Neural cell (in vitro differentiated cells): ENCODE measurements around the gene ILF2. TPM values are rescaled to one million over a fixed set of nuclear protein-coding genes. Genes with fewer than 3 reads are reported as not detected.

Source experiments
- H2AFZ ChIP-seq: fragments of 200-600, 300-800 bp; sonication (generic), shearing (Covaris generic); 2 replicates; pipeline ENCODE4 v1.6.0; 2014; ENCODE audit warnings: low read depth, mild to moderate bottlenecking, antibody characterized with exemption, low read length, moderate library complexity
- H3F3A ChIP-seq: fragments of 200-600 bp; shearing (Covaris generic); 2 replicates; pipeline ENCODE4 v1.6.1; 2016; ENCODE audit warnings: mild to moderate bottlenecking, moderate library complexity, mixed read lengths, antibody characterized with exemption, low read length; ENCODE audit not compliant: insufficient read depth, poor library complexity, severe bottlenecking
- H3K27ac ChIP-seq: fragments of 200-600, 300-800 bp; sonication (generic), shearing (Covaris generic); 2 replicates; pipeline ENCODE4 v1.5.1; 2014; ENCODE audit warnings: mild to moderate bottlenecking, low read length, moderate library complexity
- H3K27me3 ChIP-seq: fragments of 300-800, 200-600 bp; sonication (generic), shearing (Covaris generic); 2 replicates; pipeline ENCODE4 v1.6.0; 2014; ENCODE audit warnings: mild to moderate bottlenecking, low read depth, low read length, moderate library complexity; ENCODE audit not compliant: insufficient read depth
- H3K36me3 ChIP-seq: fragments of 300-800, 200-600 bp; sonication (generic), shearing (Covaris generic); 2 replicates; pipeline ENCODE4 v1.5.1; 2014; ENCODE audit warnings: mild to moderate bottlenecking, antibody characterized with exemption, low read length, moderate library complexity; ENCODE audit not compliant: insufficient read depth
- H3K4me2 ChIP-seq: fragments of 300-800, 200-600 bp; sonication (generic), shearing (Covaris generic); 2 replicates; pipeline ENCODE4 v1.6.0; 2014; ENCODE audit warnings: mild to moderate bottlenecking, low read length
- H3K4me3 ChIP-seq: fragments of 300-800, 200-600 bp; sonication (generic), shearing (Covaris generic); 2 replicates; pipeline ENCODE4 v1.5.1; 2014; ENCODE audit warnings: mild to moderate bottlenecking, low read length, moderate library complexity
- H3K79me2 ChIP-seq: fragments of 200-600 bp; shearing (Covaris generic); replicated peaks from 2 replicates; pipeline ENCODE4 v1.6.0; 2014; ENCODE audit warnings: mild to moderate bottlenecking, low read length, moderate library complexity; ENCODE audit not compliant: insufficient read depth
- H3K9ac ChIP-seq: fragments of 300-800, 200-600 bp; sonication (generic), shearing (Covaris generic); 2 replicates; pipeline ENCODE4 v1.6.1; 2016; ENCODE audit warnings: mild to moderate bottlenecking, low read length, mixed read lengths
- H3K9me2 ChIP-seq: fragments of 200-600 bp; shearing (Covaris generic); 2 replicates; pipeline ENCODE4 v1.6.1; 2016; ENCODE audit warnings: mild to moderate bottlenecking, low read length, mixed read lengths; ENCODE audit not compliant: insufficient read depth
- H3K9me3 ChIP-seq: fragments of 200-600, 300-800 bp; sonication (generic), shearing (Covaris generic); 2 replicates; pipeline ENCODE4 v1.6.1; 2016; ENCODE audit warnings: mild to moderate bottlenecking, mixed run types, low read length, moderate library complexity, mixed read lengths
- H4K20me1 ChIP-seq: fragments of 200-600 bp; shearing (Covaris generic); 2 replicates; pipeline ENCODE4 v1.6.1; 2016; ENCODE audit warnings: mild to moderate bottlenecking, mixed run types; ENCODE audit not compliant: insufficient read depth
- EP300 ChIP-seq: fragments of 450-650 bp; conservative IDR thresholded peaks from 2 replicates; pipeline ENCODE4 v1.6.1; 2014; ENCODE audit warnings: antibody characterized with exemption, mild to moderate bottlenecking, moderate library complexity; ENCODE audit not compliant: poor library complexity, severe bottlenecking
- EZH2 ChIP-seq: fragments of 200-600, 300-800 bp; shearing (Covaris generic), sonication (generic); IDR thresholded peaks from 2 replicates; pipeline ENCODE4 v1.6.1; 2014; ENCODE audit warnings: antibody characterized with exemption, low read length, borderline replicate concordance, mild to moderate bottlenecking; ENCODE audit not compliant: insufficient read depth, poor library complexity, severe bottlenecking
- MXI1 ChIP-seq: fragments of 450-650 bp; conservative IDR thresholded peaks from 2 replicates; pipeline ENCODE4 v1.6.1; 2014; ENCODE audit warnings: antibody characterized with exemption, mild to moderate bottlenecking; ENCODE audit not compliant: poor library complexity, severe bottlenecking
- POLR2AphosphoS5 ChIP-seq: IDR thresholded peaks from 2 replicates; pipeline ENCODE4 v1.6.1; 2012
- RAD21 ChIP-seq: fragments of 450-650 bp; conservative IDR thresholded peaks from 2 replicates; pipeline ENCODE4 v1.6.1; 2014; ENCODE audit warnings: antibody characterized with exemption, mild to moderate bottlenecking, moderate library complexity
- SMC3 ChIP-seq: fragments of 450-650 bp; conservative IDR thresholded peaks from 2 replicates; pipeline ENCODE4 v1.6.1; 2014; ENCODE audit warnings: antibody characterized with exemption, mild to moderate bottlenecking, moderate library complexity; ENCODE audit not compliant: poor library complexity
- polyA plus RNA-seq: library from polyadenylated mRNA; depleted of rRNA; stranded (reverse); fragments of >200 nt; gene quantifications from 2 replicates; pipeline ENCODE4 v1.2.3, GENCODE V29; 2014
- TF ChIP-seq, protein P1 (sequence below): IDR thresholded peaks from 2 replicates; pipeline ENCODE4 v1.6.1; 2012; ENCODE audit warnings: borderline replicate concordance
- TF ChIP-seq, protein P2 (sequence below): fragments of 450-650 bp; IDR thresholded peaks from 2 replicates; pipeline ENCODE4 v1.5.1; 2014; ENCODE audit warnings: antibody characterized with exemption, mild to moderate bottlenecking, moderate library complexity; ENCODE audit not compliant: poor library complexity, severe bottlenecking

ILF2 gene
- polyA plus RNA-seq, 1 donor from 2014 or later = 410 TPM

DNA sequence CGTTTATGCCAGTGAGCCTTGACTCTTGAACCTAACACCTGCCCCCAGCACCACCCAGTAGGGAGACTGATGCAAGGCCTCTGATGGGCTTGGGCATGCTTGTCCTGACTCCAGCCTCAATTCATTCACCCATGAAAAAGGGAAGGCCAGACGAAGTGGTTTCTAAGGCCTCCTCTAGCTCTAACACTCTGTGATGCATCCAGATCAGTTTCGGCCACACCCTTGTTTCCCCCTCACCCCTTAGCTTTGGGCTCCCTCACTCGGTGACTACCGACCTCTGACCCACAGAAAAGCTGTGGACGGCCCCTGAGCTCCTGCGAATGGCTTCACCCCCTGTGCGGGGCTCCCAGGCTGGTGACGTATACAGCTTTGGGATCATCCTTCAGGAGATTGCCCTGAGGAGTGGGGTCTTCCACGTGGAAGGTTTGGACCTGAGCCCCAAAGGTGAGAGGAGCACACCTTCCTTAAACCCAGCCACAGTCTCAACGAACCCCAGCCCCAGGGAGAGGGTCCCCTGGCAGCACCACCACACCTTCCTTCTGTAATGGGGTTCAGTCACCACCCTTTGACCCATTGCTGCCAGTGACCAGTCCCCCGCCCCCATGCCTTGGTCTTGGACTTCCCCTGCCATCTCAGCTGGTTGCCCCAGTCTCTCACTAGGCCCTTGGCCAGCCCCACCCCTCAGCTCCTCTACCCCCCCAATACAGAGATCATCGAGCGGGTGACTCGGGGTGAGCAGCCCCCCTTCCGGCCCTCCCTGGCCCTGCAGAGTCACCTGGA is 16.7 kb upstream of the ILF2 start:
- H3K4me2 ChIP-seq = no peak overlapping the region
- H3K79me2 ChIP-seq = no peaks in the 10 kb centered on the region
- no peaks in the 10 kb centered on the region for H3K36me3 ChIP-seq
- no peaks in the 10 kb centered on the region for H3K9me2 ChIP-seq
- H3K4me3 ChIP-seq = no peak overlapping the region
- no peaks in the 10 kb centered on the region for H3K9me3 ChIP-seq
- TF ChIP-seq EP300 (no peak), RAD21 (no peak), SMC3 (no peak)
- TF ChIP-seq, protein P1, sequence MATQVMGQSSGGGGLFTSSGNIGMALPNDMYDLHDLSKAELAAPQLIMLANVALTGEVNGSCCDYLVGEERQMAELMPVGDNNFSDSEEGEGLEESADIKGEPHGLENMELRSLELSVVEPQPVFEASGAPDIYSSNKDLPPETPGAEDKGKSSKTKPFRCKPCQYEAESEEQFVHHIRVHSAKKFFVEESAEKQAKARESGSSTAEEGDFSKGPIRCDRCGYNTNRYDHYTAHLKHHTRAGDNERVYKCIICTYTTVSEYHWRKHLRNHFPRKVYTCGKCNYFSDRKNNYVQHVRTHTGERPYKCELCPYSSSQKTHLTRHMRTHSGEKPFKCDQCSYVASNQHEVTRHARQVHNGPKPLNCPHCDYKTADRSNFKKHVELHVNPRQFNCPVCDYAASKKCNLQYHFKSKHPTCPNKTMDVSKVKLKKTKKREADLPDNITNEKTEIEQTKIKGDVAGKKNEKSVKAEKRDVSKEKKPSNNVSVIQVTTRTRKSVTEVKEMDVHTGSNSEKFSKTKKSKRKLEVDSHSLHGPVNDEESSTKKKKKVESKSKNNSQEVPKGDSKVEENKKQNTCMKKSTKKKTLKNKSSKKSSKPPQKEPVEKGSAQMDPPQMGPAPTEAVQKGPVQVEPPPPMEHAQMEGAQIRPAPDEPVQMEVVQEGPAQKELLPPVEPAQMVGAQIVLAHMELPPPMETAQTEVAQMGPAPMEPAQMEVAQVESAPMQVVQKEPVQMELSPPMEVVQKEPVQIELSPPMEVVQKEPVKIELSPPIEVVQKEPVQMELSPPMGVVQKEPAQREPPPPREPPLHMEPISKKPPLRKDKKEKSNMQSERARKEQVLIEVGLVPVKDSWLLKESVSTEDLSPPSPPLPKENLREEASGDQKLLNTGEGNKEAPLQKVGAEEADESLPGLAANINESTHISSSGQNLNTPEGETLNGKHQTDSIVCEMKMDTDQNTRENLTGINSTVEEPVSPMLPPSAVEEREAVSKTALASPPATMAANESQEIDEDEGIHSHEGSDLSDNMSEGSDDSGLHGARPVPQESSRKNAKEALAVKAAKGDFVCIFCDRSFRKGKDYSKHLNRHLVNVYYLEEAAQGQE = no peak
- no peaks in the 10 kb centered on the region for H4K20me1 ChIP-seq
- H3K27ac ChIP-seq = no peak overlapping the region
- H3F3A ChIP-seq = no peaks in the 10 kb centered on the region
- no peak overlapping the region for H2AFZ ChIP-seq
- no peak overlapping the region for H3K9ac ChIP-seq
- H3K27me3 ChIP-seq = no peaks in the 10 kb centered on the region

DNA sequence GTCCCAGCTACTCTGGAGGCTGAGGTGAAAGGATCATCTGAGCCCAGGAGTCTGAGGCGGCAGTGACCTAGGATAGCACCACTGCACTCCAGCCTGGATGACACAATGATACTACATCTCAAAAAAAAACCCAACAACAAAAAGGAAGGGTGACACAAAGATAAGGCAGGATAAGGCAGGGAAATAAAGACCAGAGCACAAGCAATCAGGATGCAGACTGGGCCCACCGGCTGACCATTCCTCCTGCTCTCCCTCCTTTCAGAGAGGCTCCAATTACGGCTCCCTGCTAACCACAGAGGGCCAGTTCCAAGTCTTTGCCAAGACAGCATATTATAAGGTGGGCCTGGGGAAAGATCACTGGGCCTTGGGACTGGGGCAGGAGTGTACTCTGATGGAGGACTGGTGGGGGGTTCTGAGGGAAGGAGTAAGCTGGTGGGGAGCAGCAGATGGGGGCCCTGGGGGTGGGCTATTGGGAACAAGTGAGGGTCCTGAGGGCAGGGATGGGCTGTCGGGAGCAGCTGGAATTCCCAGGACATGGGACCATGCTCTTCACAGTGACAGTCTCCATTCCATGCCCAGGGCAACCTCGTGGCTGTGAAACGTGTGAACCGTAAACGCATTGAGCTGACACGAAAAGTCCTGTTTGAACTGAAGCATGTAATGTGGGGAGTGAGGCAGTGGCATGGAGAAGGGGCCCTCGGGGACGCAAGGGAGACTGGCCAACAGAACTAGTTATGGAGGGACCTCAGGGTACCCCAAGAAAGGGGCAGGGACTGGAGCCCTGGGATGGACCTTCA is 14.9 kb upstream of the ILF2 start:
- Histone ChIP-seq H3K36me3 (no peaks in the 10 kb centered on the region), H3K27me3 (peaks cover 13% of the 10 kb centered on the region), H3K9ac (no peak overlapping the region), H3K9me2 (no peaks in the 10 kb centered on the region), H3K4me3 (no peak overlapping the region), H3K4me2 (no peak overlapping the region), H3F3A (no peaks in the 10 kb centered on the region), H3K79me2 (no peaks in the 10 kb centered on the region), H3K27ac (no peak overlapping the region), H4K20me1 (no peaks in the 10 kb centered on the region), H3K9me3 (no peaks in the 10 kb centered on the region), H2AFZ (no peak overlapping the region)
- no peak for TF ChIP-seq RAD21
- TF ChIP-seq POLR2AphosphoS5 = no peak
- no peak for TF ChIP-seq EZH2
- no peak for TF ChIP-seq EP300
- TF ChIP-seq, protein P2, sequence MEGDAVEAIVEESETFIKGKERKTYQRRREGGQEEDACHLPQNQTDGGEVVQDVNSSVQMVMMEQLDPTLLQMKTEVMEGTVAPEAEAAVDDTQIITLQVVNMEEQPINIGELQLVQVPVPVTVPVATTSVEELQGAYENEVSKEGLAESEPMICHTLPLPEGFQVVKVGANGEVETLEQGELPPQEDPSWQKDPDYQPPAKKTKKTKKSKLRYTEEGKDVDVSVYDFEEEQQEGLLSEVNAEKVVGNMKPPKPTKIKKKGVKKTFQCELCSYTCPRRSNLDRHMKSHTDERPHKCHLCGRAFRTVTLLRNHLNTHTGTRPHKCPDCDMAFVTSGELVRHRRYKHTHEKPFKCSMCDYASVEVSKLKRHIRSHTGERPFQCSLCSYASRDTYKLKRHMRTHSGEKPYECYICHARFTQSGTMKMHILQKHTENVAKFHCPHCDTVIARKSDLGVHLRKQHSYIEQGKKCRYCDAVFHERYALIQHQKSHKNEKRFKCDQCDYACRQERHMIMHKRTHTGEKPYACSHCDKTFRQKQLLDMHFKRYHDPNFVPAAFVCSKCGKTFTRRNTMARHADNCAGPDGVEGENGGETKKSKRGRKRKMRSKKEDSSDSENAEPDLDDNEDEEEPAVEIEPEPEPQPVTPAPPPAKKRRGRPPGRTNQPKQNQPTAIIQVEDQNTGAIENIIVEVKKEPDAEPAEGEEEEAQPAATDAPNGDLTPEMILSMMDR = no peak
- no peak for TF ChIP-seq MXI1
